ENCODE data around the gene NOD2. TPM values are rescaled to one million over a fixed set of nuclear protein-coding genes. Genes with fewer than 3 reads are reported as not detected.

NOD2 gene
- total RNA-seq, 1 donor from 2014 or later, result 9.4 TPM

DNA sequence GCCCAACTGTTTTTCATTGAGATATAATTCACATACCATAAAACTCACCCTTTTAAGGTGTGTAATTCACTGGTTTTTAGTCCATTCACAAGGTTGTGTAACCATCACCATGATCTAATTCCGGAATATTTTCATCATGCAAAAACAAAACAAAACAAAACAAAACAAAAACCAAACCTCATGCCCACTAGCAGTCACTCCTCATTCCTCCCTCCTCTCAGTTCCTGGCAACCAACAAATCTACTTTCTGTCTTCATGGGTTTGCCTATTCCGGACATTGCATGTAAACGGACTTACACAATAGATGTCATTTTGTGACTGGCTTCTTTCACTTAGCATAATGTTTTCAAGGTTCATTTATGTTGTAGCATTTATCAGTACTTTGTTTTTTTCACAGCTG, 4.5 kb upstream of the NOD2 start:
- intact Hi-C loops (cut with micrococcal nuclease), result no loop called here

DNA sequence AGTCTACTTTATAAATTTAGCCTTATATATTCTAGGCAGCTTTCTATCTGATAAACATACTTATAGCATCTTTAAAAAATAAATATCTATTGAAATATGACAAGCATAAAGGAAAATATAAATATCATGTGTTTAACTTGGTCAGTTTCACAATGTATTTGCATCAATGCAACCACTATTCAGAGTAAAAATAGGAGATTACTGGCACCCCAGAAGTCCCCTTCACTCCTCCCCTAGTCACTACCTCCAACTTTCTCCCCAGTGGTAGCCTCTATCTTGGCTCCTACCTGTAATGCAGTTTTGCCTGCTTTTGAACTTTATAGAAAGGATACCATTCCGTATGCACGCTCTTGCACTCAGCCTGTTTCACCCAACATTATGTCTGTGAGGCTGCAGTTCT, 3.2 kb upstream of the NOD2 start:
- intact Hi-C loops (cut with micrococcal nuclease), result no loop called here

DNA sequence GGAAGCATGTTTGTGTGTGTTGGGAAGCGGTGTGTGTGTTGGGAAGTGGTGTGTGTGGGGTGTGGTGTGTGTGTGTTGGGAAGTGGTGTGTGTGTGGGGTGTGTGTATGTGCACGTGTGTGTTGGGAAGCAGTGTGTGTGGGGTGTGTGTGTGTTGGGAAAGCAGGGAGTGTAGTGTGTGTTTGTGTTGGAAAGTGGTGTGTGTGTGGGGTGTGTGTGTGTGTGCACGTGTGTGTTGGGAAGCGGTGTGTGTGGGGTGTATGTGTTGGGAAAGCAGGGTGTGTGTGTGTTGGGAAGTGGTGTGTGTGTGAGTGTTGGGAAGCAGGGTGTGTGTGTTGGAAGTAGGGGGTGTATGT, 785 bp upstream of the NOD2 start:
- intact Hi-C loops (cut with micrococcal nuclease), result no loop called here

DNA sequence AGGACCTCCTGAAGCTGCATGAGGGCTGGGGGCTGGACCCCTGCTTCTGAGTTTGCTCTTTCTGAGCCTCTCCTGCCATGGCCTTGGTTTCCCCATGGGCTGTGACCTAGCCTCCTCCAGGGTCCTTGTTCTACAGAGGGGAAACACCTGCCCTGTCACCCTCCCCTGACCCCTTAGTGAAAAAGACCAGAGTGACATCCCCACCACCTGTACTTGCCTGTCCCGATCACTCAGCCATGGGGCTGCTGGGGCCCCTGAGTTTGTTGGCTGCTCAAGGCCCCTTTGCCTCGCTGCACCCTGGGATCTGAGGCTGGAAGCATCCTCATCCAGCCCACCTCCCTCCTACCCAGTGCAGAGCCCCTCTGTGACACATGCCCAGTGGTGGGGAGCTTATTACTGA, 800 bp downstream of the NOD2 start:
- intact Hi-C loops (cut with micrococcal nuclease), result no loop called here

DNA sequence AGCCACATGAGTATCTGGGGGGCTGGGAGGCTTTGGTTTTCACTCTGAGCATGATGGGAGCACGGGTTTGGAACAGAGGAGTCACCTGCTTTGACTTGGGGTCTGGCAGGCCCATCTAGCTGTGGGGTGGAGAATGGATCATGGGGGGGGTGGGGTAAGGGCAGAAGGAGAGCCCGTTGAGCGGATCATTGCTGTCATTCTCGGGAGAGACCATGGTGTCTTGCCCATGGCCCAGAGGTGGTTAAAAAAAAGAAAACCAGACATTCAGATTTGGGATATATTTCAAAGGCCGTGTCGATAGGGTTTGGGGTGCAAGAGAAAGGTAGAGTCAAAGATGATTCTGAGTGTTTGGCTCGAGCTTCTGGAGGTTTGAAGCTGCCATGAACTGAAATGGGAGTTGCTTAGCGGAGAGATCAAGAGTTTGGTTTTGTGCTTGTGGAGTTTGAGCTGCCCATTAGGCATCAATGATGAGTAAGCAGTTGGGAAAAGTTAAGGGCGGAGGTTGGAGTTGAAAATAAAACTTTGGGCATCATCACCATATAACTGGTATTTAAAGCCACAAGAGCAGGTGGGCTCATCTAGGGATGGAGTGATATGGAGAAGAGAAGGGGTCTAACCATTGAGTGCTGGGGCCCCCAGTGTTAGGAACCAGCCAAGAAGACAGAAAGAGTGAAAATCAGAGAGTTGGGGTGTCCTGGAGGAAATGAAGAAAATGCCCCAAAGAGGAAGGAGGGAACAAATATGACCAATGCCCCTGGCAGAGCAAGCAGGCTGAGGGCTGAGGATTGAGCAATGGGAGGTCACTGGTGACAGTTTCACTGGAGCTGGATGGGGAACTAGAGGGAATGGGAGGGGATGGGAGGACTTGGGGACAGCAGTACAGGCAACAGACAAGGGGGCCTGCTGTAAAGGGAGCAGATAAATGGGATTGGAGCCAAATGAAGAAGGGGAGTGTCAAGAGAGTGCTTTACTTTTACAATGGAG, 1.9 kb downstream of the NOD2 start:
- intact Hi-C loops (cut with micrococcal nuclease), result no loop called here

DNA sequence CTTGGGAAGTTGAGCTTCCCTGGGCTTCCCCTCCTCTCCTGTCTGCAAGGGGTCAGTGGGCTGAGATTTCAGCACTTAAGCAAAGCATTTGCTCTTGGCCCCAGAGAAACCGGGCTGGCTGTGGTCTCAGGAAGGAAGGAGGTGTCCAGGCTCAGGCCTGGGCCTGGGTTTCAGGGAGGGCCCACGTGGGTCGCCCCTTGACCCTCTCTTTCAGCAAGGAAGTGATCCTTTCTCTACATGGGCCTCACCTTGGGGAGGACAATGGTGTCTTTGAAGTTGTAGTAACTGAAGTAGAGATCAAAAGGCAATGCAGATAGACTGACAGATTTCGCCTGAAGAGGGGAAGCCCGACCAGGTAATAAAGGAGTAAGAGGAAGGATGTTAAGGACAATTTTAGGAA, 2.7 kb downstream of the NOD2 start:
- intact Hi-C loops (cut with micrococcal nuclease), result no loop called here

DNA sequence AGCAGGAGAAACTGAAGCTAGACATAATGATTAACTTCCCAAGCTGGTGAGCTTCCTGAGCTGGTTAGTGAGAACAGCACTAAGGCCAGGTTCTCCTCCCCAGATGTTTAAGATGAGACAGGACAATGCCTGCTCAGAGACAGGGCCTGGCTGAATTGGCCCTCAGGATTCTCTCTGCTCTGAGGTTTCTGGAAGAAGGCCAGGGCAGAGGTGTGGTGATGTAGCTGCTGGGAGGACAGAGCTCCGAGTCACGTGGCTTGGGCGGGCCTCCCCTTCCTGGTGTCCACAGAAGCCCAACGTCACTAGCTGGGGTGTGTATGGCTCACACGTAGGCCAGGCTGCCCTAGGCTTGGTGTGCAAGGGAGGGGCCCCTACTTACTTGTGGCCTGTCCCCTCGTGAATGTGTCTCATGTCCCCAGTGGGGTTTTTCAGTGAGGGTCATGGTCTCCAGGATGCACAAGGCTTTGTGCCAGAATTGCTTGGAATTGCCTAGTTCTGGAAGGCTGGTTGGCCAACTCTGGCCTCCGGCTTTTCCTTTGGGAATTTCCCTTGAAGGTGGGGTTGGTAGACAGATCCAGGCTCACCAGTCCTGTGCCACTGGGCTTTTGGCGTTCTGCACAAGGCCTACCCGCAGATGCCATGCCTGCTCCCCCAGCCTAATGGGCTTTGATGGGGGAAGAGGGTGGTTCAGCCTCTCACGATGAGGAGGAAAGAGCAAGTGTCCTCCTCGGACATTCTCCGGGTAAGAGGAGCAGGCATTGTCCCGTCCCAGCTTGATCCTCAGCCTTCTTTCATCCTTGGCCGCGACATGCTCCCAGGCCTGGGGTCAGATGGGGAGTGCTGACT, 3.4 kb downstream of the NOD2 start:
- intact Hi-C loops (cut with micrococcal nuclease), result no loop called here

DNA sequence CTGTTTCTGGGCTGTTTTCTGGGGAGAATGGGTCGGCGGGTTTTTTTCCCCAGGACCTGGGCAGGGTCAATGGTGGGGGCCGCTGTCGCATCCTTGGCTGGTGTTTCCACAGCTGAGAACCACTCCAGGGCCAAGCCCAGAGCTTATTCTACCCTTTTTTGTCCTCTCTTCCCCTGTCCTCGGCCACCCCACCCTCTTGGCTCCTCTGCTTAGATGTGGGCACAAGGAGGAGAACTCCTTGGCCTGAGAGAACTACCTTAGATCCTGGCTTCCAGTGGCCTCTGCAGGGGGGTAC, 4.0 kb downstream of the NOD2 start:
- intact Hi-C loops (cut with micrococcal nuclease), result no loop called here

DNA sequence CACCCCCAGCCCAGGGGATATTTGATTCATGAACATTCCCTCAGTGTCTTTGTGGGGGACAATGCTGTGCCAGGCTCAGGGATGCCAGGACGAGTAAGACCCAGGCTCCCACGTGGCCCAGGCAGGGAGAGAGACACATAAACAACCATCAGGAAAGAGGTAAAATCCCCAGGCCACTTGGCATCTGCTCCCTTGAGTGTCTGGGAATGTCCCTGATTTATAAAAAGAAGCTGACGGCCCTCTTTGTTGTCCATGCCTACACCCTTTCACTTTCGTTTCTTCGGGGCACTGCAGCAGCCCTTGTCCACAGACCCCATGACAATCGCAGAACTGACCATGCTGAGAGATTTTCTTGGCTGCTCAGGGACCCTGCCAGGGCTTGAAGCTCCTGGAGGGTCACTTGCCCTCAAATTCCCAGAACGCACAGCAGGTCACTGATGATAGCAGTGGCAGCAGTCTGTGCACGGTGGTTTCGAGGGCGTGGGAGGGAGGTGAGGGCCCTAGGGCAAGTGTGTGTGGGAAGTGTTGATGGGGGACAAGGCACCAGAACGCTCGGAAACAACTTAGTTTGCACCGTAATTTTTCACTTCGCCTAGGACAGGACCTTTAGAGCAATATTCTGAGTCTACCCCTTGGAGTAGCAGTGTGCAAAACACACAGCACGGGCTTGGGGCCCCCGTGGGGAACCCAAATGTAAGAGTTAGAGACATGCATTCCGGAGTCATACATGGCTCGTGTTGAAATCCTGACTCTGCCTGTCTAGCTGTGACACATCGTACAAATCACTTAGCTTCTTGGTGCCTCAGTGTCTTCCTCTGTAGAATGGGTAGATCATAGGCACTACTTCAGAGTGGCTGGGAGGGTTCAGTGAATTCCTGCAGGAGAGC, 4.7 kb downstream of the NOD2 start:
- intact Hi-C loops (cut with micrococcal nuclease), result loop anchor here (2.0 kb wide), 1 partner anchor 13 kb away; no protein-coding TSS in a partner anchor

DNA sequence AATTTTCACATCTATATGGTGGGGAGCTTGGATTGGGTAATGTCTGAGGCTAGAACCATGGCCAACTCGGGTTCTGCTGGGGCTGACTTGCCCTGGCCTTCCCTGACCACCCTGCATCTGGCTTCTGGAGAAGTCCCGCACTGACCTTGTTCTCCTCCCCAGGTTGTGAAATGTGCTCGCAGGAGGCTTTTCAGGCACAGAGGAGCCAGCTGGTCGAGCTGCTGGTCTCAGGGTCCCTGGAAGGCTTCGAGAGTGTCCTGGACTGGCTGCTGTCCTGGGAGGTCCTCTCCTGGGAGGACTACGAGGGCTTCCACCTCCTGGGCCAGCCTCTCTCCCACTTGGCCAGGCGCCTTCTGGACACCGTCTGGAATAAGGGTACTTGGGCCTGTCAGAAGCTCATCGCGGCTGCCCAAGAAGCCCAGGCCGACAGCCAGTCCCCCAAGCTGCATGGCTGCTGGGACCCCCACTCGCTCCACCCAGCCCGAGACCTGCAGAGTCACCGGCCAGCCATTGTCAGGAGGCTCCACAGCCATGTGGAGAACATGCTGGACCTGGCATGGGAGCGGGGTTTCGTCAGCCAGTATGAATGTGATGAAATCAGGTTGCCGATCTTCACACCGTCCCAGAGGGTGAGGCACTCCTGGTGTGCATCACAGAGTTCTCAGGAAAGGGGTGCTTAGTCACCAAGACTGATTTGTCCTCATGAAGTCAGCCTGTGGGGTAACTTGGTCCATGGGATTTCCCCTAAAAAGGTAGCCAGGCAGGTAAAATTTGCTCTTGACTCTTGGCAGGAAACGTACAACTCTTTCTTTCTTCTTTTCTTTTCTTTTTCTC, 6.1 kb downstream of the NOD2 start:
- intact Hi-C loops (cut with micrococcal nuclease), result loop anchor here (2.0 kb wide), 1 partner anchor 15 kb away; no protein-coding TSS in a partner anchor

DNA sequence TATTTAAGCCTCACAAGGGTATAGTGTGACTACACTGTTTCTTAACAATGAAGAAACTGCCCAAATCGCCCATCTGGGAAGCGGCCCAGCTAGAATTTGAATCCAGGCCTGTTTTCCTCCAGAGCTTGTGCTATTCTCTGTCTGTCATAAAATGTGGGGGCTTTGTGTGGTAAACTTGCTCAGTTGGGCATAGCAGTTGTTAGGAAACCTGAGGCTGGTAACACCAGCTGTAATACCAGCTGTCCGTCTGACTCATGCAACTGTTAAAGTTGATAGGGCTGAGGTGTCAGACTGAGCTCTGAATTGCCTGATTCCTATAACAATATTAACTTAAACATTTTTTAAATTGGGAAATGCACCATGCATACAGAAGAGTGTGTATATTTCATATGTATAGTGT, 9.3 kb downstream of the NOD2 start:
- intact Hi-C loops (cut with micrococcal nuclease), result no loop called here

DNA sequence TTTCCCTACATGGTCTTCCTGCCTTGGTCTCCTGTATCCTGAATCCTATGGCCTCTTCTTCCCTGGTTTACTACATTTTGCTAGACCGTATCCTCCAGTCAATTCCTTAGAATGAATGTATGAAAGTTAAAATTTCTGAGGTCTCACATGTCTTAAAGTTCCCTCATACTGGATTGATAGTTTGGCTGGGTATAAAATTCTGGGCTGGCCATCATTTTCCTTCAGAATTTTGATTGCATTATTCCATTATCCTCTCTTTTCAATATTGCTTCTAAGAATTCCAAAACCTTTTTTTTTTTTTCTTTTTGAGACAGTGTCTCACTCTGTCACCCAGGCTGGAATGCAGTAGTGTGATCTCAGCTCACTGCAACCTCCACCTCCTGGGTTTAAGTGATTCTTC, 10.8 kb downstream of the NOD2 start:
- intact Hi-C loops (cut with micrococcal nuclease), result no loop called here

DNA sequence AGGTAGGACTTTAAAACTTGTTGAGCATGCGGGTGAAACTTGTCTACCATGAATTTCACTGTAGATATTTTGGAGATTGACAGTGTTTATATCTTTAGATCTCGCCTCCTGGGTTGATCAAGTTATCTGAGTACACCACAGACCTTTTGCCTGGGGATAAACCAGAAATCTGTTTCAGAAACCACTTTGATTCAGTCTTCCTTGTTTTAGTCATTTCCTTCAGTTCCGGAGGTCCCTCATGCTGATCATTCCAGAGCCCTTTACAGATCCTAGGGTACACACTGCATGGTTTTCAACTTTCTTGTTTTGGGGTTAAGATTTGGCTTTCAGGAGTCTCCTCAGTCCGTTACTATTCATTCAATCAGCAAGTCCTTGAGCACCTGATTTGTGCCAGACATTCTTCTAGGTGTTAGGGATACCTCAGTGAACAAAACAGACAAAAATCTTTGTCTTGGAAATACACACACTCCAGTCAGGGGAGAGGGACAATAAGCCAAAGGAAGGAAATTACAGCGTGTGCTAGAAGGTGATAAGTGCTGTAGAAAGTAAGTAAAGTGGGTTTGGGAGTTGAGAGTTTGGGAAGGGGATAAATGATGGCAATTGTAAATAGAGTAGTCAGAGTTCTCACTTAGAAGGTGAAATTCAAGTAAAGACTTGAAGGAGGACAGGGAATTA, 12.2 kb downstream of the NOD2 start:
- intact Hi-C loops (cut with micrococcal nuclease), result no loop called here

DNA sequence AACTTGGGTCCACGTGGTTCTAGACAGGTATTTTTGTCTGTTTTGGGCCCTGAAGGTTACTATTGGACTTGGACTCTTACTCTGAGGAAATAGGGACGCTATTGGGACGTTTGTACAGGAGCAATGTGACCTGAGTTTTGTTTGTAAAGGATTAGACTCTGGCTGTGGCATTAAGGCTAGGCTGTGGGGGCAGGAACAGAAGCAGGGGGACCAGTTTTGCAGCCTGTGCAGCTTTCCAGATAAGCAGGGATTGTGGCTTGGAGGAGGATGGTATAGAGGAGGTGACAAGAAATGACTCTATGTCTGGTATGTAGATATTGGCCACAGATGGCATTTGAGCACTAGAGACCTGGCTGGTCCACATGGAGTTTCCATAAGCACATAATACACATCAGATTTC, 12.8 kb downstream of the NOD2 start:
- intact Hi-C loops (cut with micrococcal nuclease), result no loop called here

DNA sequence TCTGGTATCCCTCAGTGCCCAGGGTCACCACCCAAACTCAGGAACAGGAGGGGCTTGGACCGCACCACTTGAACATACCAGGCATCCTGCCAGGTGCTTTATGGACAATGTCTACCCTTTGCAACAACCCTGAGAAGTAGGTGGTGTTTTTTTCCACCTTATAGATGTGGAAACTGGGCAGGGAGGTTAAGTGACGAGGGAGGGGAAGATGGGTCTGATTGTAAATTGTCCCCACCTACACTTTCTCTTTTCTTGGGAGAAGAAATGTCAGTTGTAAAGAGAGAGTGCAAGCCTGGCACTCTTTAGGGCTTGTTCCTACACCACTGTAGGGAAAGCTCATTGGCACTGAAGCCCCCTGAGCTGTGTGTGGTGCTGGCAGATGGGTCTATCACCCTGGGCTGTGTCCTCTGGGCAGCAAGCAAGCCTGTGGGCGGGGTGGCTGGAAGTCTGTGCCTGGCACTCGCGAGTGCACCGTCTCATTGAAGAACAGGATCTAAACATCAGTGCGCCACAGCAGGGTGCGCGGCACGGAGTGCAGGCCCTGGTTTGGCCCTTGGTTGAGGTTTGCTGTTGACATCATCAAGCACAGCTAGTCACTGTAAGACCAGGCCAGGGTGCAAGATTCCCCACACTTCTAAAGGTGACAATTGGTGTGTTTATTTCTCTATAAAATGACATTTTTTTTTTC, 15.1 kb downstream of the NOD2 start:
- intact Hi-C loops (cut with micrococcal nuclease), result loop anchor here (2.0 kb wide), 1 partner anchor 22 kb away; no protein-coding TSS in a partner anchor

DNA sequence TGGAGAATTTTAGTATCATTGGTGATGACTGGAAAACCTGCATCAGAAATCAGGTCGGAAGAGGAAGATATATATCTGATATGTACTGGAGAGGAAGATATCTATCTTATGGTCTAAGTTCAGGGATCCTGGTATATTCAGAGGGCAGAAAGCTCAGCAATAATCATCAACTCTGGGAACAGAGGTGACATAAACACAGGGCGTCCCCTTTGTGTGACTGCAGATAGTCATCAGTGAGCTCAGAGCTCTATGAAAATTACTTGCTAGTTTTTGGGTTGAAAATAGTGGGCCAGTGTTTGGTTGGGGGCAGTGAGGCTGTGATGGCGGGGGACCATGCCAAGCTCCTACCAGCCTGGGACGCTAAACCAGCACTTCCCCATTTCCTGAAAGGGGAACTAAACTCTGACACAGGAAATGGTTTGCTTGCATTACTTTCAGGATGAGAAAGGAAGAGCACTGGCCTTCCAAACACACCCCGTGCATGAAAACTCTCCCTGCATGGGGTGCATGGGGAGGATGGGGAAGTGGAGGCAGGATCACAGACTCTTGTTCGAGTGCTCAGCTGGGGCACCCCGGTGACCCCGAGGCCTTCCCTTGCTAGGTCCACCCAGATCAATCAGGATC, 15.8 kb downstream of the NOD2 start:
- intact Hi-C loops (cut with micrococcal nuclease), result loop anchor here (2.0 kb wide), 1 partner anchor 22 kb away; no protein-coding TSS in a partner anchor

DNA sequence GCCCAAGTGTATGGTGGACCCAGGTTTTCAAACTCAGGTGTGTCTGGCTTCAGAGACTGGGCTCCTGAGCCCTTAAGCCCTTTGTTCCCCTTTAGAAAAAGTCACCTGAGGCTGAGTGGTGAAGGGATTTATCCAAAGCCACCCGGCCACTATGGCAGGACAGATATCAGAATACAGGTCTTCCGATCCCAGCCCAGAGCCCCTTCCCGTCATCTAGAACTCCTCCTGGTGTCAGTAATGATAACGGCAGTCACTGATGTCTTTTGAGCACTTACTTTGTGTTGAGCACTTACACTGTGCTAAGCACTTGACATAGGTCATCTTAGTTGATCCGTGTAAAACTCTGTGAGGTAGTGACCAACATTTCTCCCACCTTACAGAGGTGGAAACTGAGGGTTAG, 16.6 kb downstream of the NOD2 start:
- intact Hi-C loops (cut with micrococcal nuclease), result loop anchor here (2.0 kb wide), 1 partner anchor 21 kb away; no protein-coding TSS in a partner anchor

DNA sequence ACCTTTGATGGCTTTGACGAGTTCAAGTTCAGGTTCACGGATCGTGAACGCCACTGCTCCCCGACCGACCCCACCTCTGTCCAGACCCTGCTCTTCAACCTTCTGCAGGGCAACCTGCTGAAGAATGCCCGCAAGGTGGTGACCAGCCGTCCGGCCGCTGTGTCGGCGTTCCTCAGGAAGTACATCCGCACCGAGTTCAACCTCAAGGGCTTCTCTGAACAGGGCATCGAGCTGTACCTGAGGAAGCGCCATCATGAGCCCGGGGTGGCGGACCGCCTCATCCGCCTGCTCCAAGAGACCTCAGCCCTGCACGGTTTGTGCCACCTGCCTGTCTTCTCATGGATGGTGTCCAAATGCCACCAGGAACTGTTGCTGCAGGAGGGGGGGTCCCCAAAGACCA, 17.6 kb downstream of the NOD2 start:
- intact Hi-C loops (cut with micrococcal nuclease), result no loop called here

Data from T-helper 1 cell treated with Interleukin-12 subunit alpha and Interleukin-12 subunit beta and Interleukin-4 antibody, amounts not matched to agents 30 ng/mL and 1 ng/mL, for 36 hours (primary cell).